Transverse colon (tissue), 4 donors: ENCODE measurements around the gene COQ10B.

Source experiments
- CTCF ChIP-seq, 5 experiments: fragments of 200-600 bp in 3 of 5; fragments of 450-650 bp in 2 of 5; sonication (generic) in 3 of 5; IDR thresholded peaks; 1 replicate in 2 of 5; 2 replicates in 3 of 5; pipeline ENCODE4 v1.5.1; 2016 to 2017; ENCODE audit warnings: antibody characterized with exemption in 5 of 5, inconsistent platforms in 3 of 5, mild to moderate bottlenecking in 2 of 5, moderate library complexity in 1 of 5
- EP300 ChIP-seq: sonication (generic); formaldehyde crosslinking; IDR thresholded peaks from one replicate; pipeline ENCODE4 v1.6.1; 2017; ENCODE audit warnings: antibody characterized with exemption, low read depth
- POLR2AphosphoS5 ChIP-seq, 3 donors: sonication (generic); formaldehyde crosslinking; IDR thresholded peaks; one replicate each; pipeline ENCODE4 v1.6.1; 2016; ENCODE audit warnings: antibody characterized with exemption in 3 of 3

GRCh38 chr2:197461057-197461456 is 7.7 kb downstream of the COQ10B start:
- TF ChIP-seq CTCF (IDR thresholded peaks at IDR 0.05): no peak
- TF ChIP-seq EP300: no peak
- no peak for TF ChIP-seq POLR2AphosphoS5 (IDR thresholded peaks at IDR 0.05)
